HG03039 (cell line): ENCODE measurements around the gene ATAD3B.
"Not testable (repeated sequence)": the region's sequence is repeated elsewhere in the genome, so short reads cannot be mapped to it uniquely, and the experiment has no call there.

Experiments used
- ATAC-seq: cut with Tn5 transposase; IDR thresholded peaks from one replicate; pipeline ENCODE4 v1.9.1; 2021; ENCODE audit warnings: mild to moderate bottlenecking, moderate library complexity; ENCODE audit not compliant: unreplicated experiment

Gene ATAD3B

GRCh38 chr1:1450616-1451015 lies 20.9 kb upstream of the ATAD3B start:
- ATAC-seq, result not testable (repeated sequence)

- ATAC-seq, result no peak
Observed at GRCh38 chr1:1451696-1452364, 19.7 kb upstream of the ATAD3B start.

DNA sequence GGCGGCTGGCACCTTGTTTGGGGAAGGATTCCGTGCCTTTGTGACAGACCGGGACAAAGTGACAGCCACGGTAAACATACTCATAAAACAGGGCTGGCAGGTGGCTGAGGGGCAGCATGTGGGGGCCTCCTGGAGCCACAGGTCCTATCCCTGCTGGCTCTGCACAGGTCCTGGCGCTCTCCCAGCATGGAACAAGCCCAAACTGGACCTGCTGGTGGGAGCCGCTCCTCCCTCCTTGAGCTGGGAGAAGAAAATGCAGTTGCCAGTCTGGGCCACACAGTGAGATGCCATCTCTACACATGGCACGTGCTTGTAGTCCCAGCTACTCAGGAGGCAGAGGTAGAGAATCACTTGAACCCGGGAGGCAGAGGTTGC lies 19.2 kb upstream of the ATAD3B start:
- ATAC-seq, result not testable (repeated sequence)

- no peak for ATAC-seq
Observed at GRCh38 chr1:1452882-1453281, 18.7 kb upstream of the ATAD3B start.

- ATAC-seq, result not testable (repeated sequence)
Observed at GRCh38 chr1:1454286-1455056, 17.1 kb upstream of the ATAD3B start.

- no peak for ATAC-seq
Observed at GRCh38 chr1:1455366-1455884, 16.1 kb upstream of the ATAD3B start.

DNA sequence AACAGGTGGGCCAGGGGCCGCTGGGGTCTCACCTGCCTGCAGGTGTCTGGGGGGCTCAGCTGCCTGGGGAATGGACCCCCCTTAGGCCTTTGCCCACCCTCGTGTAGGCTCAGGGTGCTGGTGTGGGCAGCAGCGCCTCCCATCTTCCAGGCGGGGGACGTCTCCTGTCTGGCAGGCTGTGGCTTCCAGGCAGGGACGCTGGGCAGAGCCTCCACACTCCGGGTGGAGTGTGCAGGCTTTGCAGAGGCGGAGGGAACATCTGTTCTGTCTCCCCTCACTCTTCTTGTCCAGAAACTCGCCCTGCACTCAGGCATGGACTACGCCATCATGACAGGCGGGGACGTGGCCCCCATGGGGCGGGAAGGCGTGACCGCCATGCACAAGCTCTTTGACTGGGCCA lies 15.6 kb upstream of the ATAD3B start:
- not testable (repeated sequence) for ATAC-seq

GRCh38 chr1:1456683-1457255 lies 14.8 kb upstream of the ATAD3B start:
- ATAC-seq, result not testable (repeated sequence)

GRCh38 chr1:1459156-1459555 lies 12.4 kb upstream of the ATAD3B start:
- ATAC-seq, result not testable (repeated sequence)

- ATAC-seq, result not testable (repeated sequence)
Observed at GRCh38 chr1:1459711-1460110, 11.9 kb upstream of the ATAD3B start.

DNA sequence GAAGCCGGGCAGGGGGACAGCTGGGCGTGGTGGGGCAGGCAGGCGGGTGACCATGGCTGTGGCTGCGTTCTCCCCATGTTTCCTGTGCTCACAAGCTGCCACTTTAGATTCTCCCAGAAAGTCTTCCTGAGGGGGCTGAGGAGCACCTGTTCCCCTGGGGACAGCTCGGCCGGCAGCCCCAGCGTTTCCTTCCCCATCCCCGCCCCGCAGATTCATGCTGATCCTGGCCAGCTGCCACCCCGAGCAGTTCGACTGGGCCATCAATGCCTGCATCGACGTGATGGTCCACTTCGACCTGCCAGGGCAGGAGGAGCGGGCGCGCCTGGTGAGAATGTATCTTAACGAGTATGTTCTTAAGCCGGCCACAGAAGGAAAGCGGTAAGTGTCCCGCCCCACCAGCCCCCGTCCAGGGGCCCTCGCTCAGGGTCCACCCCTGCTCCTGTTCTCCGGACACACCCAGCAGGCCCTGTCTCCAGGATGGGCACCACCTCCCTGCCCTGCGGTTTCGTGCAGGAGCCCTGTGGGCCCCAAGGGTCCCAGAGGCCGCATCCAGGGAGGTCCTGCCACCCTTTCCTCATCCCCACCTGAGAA lies 10.9 kb upstream of the ATAD3B start:
- no peak for ATAC-seq

GRCh38 chr1:1461721-1462317 lies 9.7 kb upstream of the ATAD3B start:
- ATAC-seq, result no peak

DNA sequence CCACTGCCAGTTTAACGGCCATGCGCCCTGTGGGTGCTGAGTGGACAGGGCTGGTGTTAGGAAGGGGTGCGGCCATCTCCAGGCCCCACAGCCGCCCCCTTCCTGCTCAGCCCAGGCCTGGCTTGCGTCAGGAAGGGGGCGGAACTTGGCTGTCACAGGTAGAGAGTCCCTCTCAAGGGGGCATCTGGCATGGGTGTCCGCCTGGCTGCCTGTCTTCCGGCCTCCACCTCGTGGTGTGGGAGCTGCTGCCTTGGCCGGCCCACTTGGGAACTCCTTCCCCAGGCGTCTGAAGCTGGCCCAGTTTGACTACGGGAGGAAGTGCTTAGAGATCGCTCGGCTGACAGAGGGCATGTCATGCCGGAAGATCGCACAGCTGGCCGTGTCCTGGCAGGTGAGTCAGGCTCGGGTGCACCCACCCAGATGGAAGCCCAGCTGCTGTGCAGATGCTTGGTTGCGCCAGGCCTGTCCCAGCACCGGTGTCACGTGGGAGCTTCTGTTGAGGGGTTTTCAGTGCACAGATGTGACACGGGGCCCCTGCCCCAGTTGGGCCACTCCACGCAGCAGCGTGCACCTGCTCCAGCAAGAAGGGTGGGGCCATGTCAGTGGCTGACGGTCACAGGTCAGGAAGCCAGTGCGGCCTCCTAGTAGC lies 9.1 kb upstream of the ATAD3B start:
- ATAC-seq, result no peak

- no peak for ATAC-seq
Observed at GRCh38 chr1:1463312-1463711, 8.3 kb upstream of the ATAD3B start.

- ATAC-seq, result not testable (repeated sequence)
Observed at GRCh38 chr1:1468196-1468985, 3.2 kb upstream of the ATAD3B start.

- ATAC-seq, result no peak
Observed at GRCh38 chr1:1470626-1471388, 758 bp upstream of the ATAD3B start.

DNA sequence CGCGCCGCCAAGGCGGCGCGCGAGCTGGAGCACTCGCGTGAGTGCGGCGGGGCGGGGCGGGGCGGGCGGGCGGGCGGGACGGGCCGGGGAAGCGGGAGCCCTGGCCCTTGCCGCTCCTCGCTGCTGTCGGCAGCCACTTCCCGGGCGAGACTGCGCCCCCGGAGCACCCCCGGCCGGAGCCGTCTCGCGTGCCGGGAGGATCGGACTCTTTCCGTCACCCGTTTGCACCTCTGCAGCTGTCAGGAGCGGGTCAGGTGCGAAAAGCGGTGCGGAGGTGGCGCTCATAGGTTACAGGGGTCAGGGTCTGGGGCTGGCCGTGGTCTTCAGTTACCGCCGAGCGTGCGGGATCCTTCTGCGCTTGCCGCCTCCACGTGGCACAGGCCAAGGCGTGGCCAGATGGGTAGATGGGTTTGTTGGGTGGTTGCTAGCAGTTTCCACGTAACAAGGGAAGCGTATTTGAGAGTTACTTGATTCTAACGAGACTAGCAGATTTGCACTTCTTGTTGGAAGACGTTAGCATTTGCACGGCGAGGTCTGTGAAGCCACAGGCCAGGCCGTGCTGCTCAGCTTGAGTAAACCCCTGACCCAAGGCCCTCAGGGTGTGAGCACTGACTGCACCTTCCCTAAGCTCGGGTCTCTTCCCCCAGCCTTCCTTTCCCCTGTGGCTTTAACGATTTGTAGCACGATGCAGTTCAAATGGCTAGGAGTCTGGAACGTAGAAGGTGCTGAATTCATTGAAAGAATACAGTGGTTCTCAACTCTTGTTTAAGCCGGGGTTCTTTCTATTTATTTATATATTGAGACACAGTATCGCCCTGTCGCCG lies 700 bp downstream of the ATAD3B start:
- ATAC-seq, result not testable (repeated sequence)

DNA sequence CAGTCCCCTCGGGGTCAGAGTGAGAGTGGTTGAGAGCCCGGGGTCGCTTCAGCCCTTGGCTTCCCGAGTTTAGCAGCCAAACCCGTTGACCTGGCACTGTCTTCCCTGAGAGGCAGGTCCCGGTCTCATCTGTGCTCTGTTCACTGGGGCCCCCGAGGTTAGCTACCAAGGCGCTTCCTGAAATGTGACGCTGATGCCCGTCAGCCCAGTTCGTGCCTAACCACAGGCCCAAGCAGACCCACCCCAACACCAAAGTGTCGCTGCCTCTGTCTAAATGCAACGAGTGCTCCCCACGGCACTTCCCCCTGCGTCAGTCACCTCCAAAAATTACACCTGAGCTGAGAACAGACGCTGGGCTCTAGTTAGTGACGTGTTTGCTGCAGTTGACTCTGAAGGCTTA lies 4.4 kb downstream of the ATAD3B start:
- not testable (repeated sequence) for ATAC-seq
